D721Med (cell line): ENCODE data around the gene CPOX.

Source experiments
- DNase-seq: peaks from one replicate; pipeline ENCODE4 v3.0.0; 2011; ENCODE audit warnings: low spot score; ENCODE audit not compliant: insufficient read length
- FAIRE-seq: peaks from 2 replicates; lab custom pipeline; 2011; peaks lifted over from hg19 to GRCh38; lab: Jason Lieb, UNC
- CTCF ChIP-seq: IDR thresholded peaks from 2 replicates; pipeline ENCODE4 v1.5.1; 2012; ENCODE audit warnings: mild to moderate bottlenecking, control low read depth; ENCODE audit not compliant: insufficient read depth; ENCODE audit errors: missing control alignments

The CPOX gene

GRCh38 chr3:98551754-98552153 is 41.7 kb downstream of the CPOX start:
- FAIRE-seq, result no peak
- no peak for DNase-seq
- no peak for TF ChIP-seq CTCF

- DNase-seq, result no peak
- TF ChIP-seq CTCF, result no peak
- FAIRE-seq, result no peak
Measured at GRCh38 chr3:98551236-98551635, 42.2 kb downstream of the CPOX start.

GRCh38 chr3:98550833-98551232 is 42.6 kb downstream of the CPOX start:
- TF ChIP-seq CTCF, result no peak

GRCh38 chr3:98548544-98548943 is 44.9 kb downstream of the CPOX start:
- FAIRE-seq, result no peak
- TF ChIP-seq CTCF, result no peak

More at GRCh38 chr3:98550833-98551232, 42.6 kb downstream of the CPOX start:
- FAIRE-seq, result no peak
- DNase-seq, result no peak

GRCh38 chr3:98545940-98546339 is 47.5 kb downstream of the CPOX start:
- TF ChIP-seq CTCF, result no peak
- DNase-seq (no peak), FAIRE-seq (no peak)

More at GRCh38 chr3:98548544-98548943, 44.9 kb downstream of the CPOX start:
- no peak for DNase-seq

GRCh38 chr3:98542623-98543022 is 50.8 kb downstream of the CPOX start:
- TF ChIP-seq CTCF, result no peak
- FAIRE-seq, result no peak
- no peak for DNase-seq

- FAIRE-seq, result no peak
- DNase-seq, result no peak
- TF ChIP-seq CTCF, result no peak
Measured at GRCh38 chr3:98541695-98542094, 51.7 kb downstream of the CPOX start.
